Keratinocyte (primary cell): ENCODE data around the gene DCXR.

Experiments used
- CTCF ChIP-seq, 3 experiments: IDR thresholded peaks in 1 of 3; conservative IDR thresholded peaks in 1 of 3; optimal IDR thresholded peaks in 1 of 3; 2 replicates in 2 of 3; 3 replicates in 1 of 3; pipeline versions ENCODE3 to v1.5.1; 2011; ENCODE audit warnings: low read length in 3 of 3, mild to moderate bottlenecking in 3 of 3, moderate library complexity in 2 of 3, control low read depth in 1 of 3, inconsistent platforms in 1 of 3; ENCODE audit not compliant: insufficient read depth in 2 of 3; ENCODE audit errors: extremely low read depth in 1 of 3
- EZH2 ChIP-seq: IDR thresholded peaks from one replicate; pipeline ENCODE4 v1.6.1; 2012; ENCODE audit warnings: inconsistent platforms, mild to moderate bottlenecking, low read length, moderate library complexity

GRCh38 chr17:82014432-82014831 is 23.1 kb downstream of the DCXR start:
- TF ChIP-seq CTCF (optimal IDR thresholded peaks at IDR 0.05 in 1 of 3, IDR thresholded peaks at IDR 0.05 in 1 of 3, conservative IDR thresholded peaks at IDR 0.05 in 1 of 3; ENCODE audit: extremely low read depth in 1 of 3, insufficient read depth in 2 of 3, low read length in 3 of 3) (peak; percentile 19 to 63 (median 39)), EZH2 (no peak)
